MCF 10A (cell line): ENCODE data around the gene DDX39A. TPM values are rescaled to one million over a fixed set of nuclear protein-coding genes. Genes with fewer than 3 reads are reported as not detected.
A peak's percentile ranks its signal among the peaks of the same experiment; 100 is the strongest.

Source experiments
- BruUV-seq: library from RNA; stranded (reverse); fragments of 400-500 nt; replicated peaks from 2 replicates; lab custom pipeline; 2021; lab: Mats Ljungman, UMichigan
- CTCF ChIA-PET: fragments of 300-600 bp; sonication (Branson Sonifier 250); formaldehyde crosslinking; extraction: SDS; loops from one replicate; lab custom pipeline; 2021; ENCODE audit warnings: antibody characterized with exemption, inconsistent platforms; lab: Yijun Ruan, JAX
- POLR2A ChIA-PET: fragments of 300-600, 350-650 bp; sonication (Branson Sonifier 250); formaldehyde crosslinking; extraction: SDS; loops from one replicate; lab custom pipeline; 2020; ENCODE audit warnings: antibody characterized with exemption, inconsistent platforms; lab: Yijun Ruan, JAX
- DNase-seq: peaks from one replicate; pipeline ENCODE4 v3.0.0-alpha.2; 2018; ENCODE audit not compliant: unreplicated experiment
- H3K27ac Mint-ChIP-seq: one replicate; pipeline ENCODE4 v1.8.0; 2022; ENCODE audit warnings: mild to moderate bottlenecking, low read depth, mixed read lengths; ENCODE audit not compliant: unreplicated experiment
- H3K27me3 Mint-ChIP-seq: one replicate; pipeline ENCODE4 v1.8.0; 2022; ENCODE audit warnings: mixed read lengths; ENCODE audit not compliant: insufficient read depth, unreplicated experiment
- H3K36me3 Mint-ChIP-seq: one replicate; pipeline ENCODE4 v1.8.0; 2022; ENCODE audit warnings: mild to moderate bottlenecking, moderate library complexity, mixed read lengths; ENCODE audit not compliant: insufficient read depth, unreplicated experiment
- H3K4me1 Mint-ChIP-seq: one replicate; pipeline ENCODE4 v1.8.0; 2022; ENCODE audit warnings: mixed read lengths; ENCODE audit not compliant: insufficient read depth, unreplicated experiment
- H3K4me3 Mint-ChIP-seq: one replicate; pipeline ENCODE4 v1.8.0; 2022; ENCODE audit warnings: mild to moderate bottlenecking, moderate library complexity, mixed read lengths; ENCODE audit not compliant: unreplicated experiment
- H3K9me3 Mint-ChIP-seq: one replicate; pipeline ENCODE4 v1.8.0; 2022; ENCODE audit warnings: mixed read lengths; ENCODE audit not compliant: unreplicated experiment
- CTCF ChIP-seq: fragments of 200-600 bp; IDR thresholded peaks from one replicate; pipeline ENCODE4 v1.8.0; 2022; ENCODE audit warnings: antibody characterized with exemption, mild to moderate bottlenecking; ENCODE audit not compliant: unreplicated experiment
- intact Hi-C: fragments of 100-400 bp; cut with micrococcal nuclease; formaldehyde crosslinking; loops from 2 replicates; pipeline ENCODE4 v1.14.1; 2022
- total RNA-seq: library from RNA; stranded (reverse); gene quantifications from 2 replicates; pipeline ENCODE4 v1.2.3, GENCODE V29; 2022

The DDX39A gene
- total RNA-seq, 1 experiment from 2014 or later: 65.4 TPM

GRCh38 chr19:14408491-14409145 is 10.5 kb downstream of the DDX39A start:
- no peaks in the 10 kb centered on the region for H3K4me1 Mint-ChIP-seq
- POLR2A ChIA-PET: interaction anchor here (1.2 kb wide), 1 partner anchor 268 kb away, joined by 5 read pairs; no protein-coding TSS in a partner anchor
- BruUV-seq: no TSS peak
- no peak for TF ChIP-seq CTCF
- H3K9me3 Mint-ChIP-seq: no peaks in the 10 kb centered on the region
- H3K27me3 Mint-ChIP-seq: no peaks in the 10 kb centered on the region
- no peak overlapping the region for H3K27ac Mint-ChIP-seq
- DNase-seq: no peak
- peaks cover 79% of the 10 kb centered on the region for H3K36me3 Mint-ChIP-seq
- CTCF ChIA-PET: no interaction called here
- H3K4me3 Mint-ChIP-seq: no peak overlapping the region
- intact Hi-C loops: no loop called here

GRCh38 chr19:14407605-14408484 is 11.3 kb downstream of the DDX39A start:
- intact Hi-C loops: no loop called here
- BruUV-seq: TSS peak; percentile 48
- ChIA-PET POLR2A (interaction anchor here (0.7 to 1.7 kb wide), 3 partner anchors 267 to 994 kb away, joined by 3 to 7 read pairs (median 5); partner anchors contain the start of gene ASF1B), CTCF (interaction anchor here (0.6 to 1.1 kb wide), 3 partner anchors 10 to 933 kb away, joined by 3 to 6 read pairs (median 3); no protein-coding TSS in a partner anchor)
- no peak for DNase-seq
- H3K4me1 Mint-ChIP-seq: peaks cover under 1% of the 10 kb centered on the region
- no peak overlapping the region for H3K4me3 Mint-ChIP-seq
- H3K27ac Mint-ChIP-seq: no peak overlapping the region
- peaks cover 72% of the 10 kb centered on the region for H3K36me3 Mint-ChIP-seq
- no peaks in the 10 kb centered on the region for H3K9me3 Mint-ChIP-seq
- H3K27me3 Mint-ChIP-seq: no peaks in the 10 kb centered on the region
- TF ChIP-seq CTCF: no peak

- DNase-seq: no peak
- POLR2A ChIA-PET: interaction anchor here (0.7 to 2.1 kb wide), 4 partner anchors 10 to 995 kb away, joined by 3 to 7 read pairs (median 4); partner anchors contain the start of gene ASF1B
- H3K4me1 Mint-ChIP-seq: peaks cover 8% of the 10 kb centered on the region
- no TSS peak for BruUV-seq
- no peak for TF ChIP-seq CTCF
- no peaks in the 10 kb centered on the region for H3K9me3 Mint-ChIP-seq
- intact Hi-C loops: loop anchor here (1.0 kb wide), 1 partner anchor 46 kb away; no protein-coding TSS in a partner anchor
- H3K4me3 Mint-ChIP-seq: no peak overlapping the region
- CTCF ChIA-PET: interaction anchor here (0.6 to 1.3 kb wide), 7 partner anchors 8 to 934 kb away, joined by 3 to 6 read pairs (median 3); no protein-coding TSS in a partner anchor
- H3K36me3 Mint-ChIP-seq: peaks cover 72% of the 10 kb centered on the region
- H3K27ac Mint-ChIP-seq: no peak overlapping the region
- no peaks in the 10 kb centered on the region for H3K27me3 Mint-ChIP-seq
These were observed 12.3 kb downstream of the DDX39A start for GRCh38 chr19:14406645-14407401.
